HEK293 (cell line): ENCODE measurements around the gene ANKRD22.

Source experiments
- CTCF ChIP-seq: fragments of 450-650 bp; formaldehyde crosslinking; IDR thresholded peaks from 2 replicates; pipeline ENCODE4 v1.5.1; 2016; ENCODE audit warnings: missing biosample characterization, missing genetic modification characterization
- REPIN1 ChIP-seq: fragments of 450-650 bp; formaldehyde crosslinking; IDR thresholded peaks from 2 replicates; pipeline ENCODE4 v1.5.1; 2017; ENCODE audit warnings: missing biosample characterization, missing genetic modification characterization, low read depth
- ZNF202 ChIP-seq: fragments of 450-650 bp; formaldehyde crosslinking; IDR thresholded peaks from 2 replicates; pipeline ENCODE4 v1.5.1; 2016; ENCODE audit warnings: missing biosample characterization, missing genetic modification characterization, borderline replicate concordance
- ZNF292 ChIP-seq: fragments of 450-650 bp; formaldehyde crosslinking; IDR thresholded peaks from 2 replicates; pipeline ENCODE4 v1.5.1; 2016; ENCODE audit warnings: low read depth, missing biosample characterization, missing genetic modification characterization, borderline replicate concordance
- ZNF549 ChIP-seq: fragments of 450-650 bp; IDR thresholded peaks from 2 replicates; pipeline ENCODE4 v1.5.1; 2018; ENCODE audit warnings: missing biosample characterization, missing genetic modification characterization, mild to moderate bottlenecking, inconsistent platforms, moderate library complexity

- TF ChIP-seq CTCF (tag by site-specific recombination), result no peak
- no peak for TF ChIP-seq ZNF202 (tag by site-specific recombination)
- no peak for TF ChIP-seq ZNF292 (tag by site-specific recombination)
- no peak for TF ChIP-seq ZNF549
- no peak for TF ChIP-seq REPIN1 (tag by site-specific recombination)
Measured at GRCh38 chr10:88833156-88833555, 18.5 kb downstream of the ANKRD22 start.
